H1 (cell line): ENCODE data around the gene KCNMA1. TPM values are rescaled to one million over a fixed set of nuclear protein-coding genes. Genes with fewer than 3 reads are reported as not detected.

Experiments used
- CTCF ChIA-PET: fragments of 300-600 bp; sonication (Branson Sonifier 250); formaldehyde crosslinking; loops from one replicate; lab custom pipeline; 2021; ENCODE audit not compliant: partially characterized antibody; lab: Charles Lee
- POLR2A ChIA-PET: fragments of 300-600 bp; sonication (Branson Sonifier 250); formaldehyde crosslinking; loops from one replicate; lab custom pipeline; 2021; ENCODE audit warnings: inconsistent platforms; ENCODE audit not compliant: partially characterized antibody; lab: Charles Lee
- DNase-seq, 2 experiments: peaks; one replicate each; pipeline versions ENCODE4 v3.0.0 to v3.0.0-alpha.2; 2010 to 2022; ENCODE audit warnings: low spot score in 2 of 2, low read depth in 1 of 2, mixed read lengths in 1 of 2
- FAIRE-seq: peaks from 2 replicates; lab custom pipeline; 2011; peaks lifted over from hg19 to GRCh38; lab: Jason Lieb, UNC
- H2AFZ ChIP-seq: 2 replicates; pipeline ENCODE4 v1.8.1; 2012; ENCODE audit warnings: low read length, inconsistent platforms
- H2AK5ac ChIP-seq: 2 replicates; pipeline ENCODE4 v1.6.1; 2013; ENCODE audit warnings: low read depth, low read length
- H2BK120ac ChIP-seq: replicated peaks from 2 replicates; pipeline ENCODE3; 2013; ENCODE audit warnings: low read depth, low read length, inconsistent platforms
- H2BK12ac ChIP-seq: 2 replicates; pipeline ENCODE4 v1.6.1; 2013; ENCODE audit warnings: low read depth, low read length
- H2BK15ac ChIP-seq: 2 replicates; pipeline ENCODE4 v1.6.1; 2013; ENCODE audit warnings: low read length
- H2BK20ac ChIP-seq: 2 replicates; pipeline ENCODE4 v1.6.1; 2013; ENCODE audit warnings: low read length
- H2BK5ac ChIP-seq: 2 replicates; pipeline ENCODE4 v1.6.1; 2013; ENCODE audit warnings: low read depth, low read length
- H3K14ac ChIP-seq: 2 replicates; pipeline ENCODE4 v1.6.1; 2013; ENCODE audit warnings: inconsistent platforms; ENCODE audit not compliant: insufficient read length
- H3K18ac ChIP-seq: 2 replicates; pipeline ENCODE4 v1.6.1; 2013; ENCODE audit warnings: low read length; ENCODE audit errors: extremely low read depth
- H3K23ac ChIP-seq: 2 replicates; pipeline ENCODE4 v1.6.1; 2013; ENCODE audit warnings: inconsistent platforms; ENCODE audit not compliant: insufficient read length
- H3K23me2 ChIP-seq: 2 replicates; pipeline ENCODE4 v1.6.1; 2013; ENCODE audit warnings: low read depth, low read length
- H3K27ac ChIP-seq: 2 replicates; pipeline ENCODE4 v1.6.1; 2011; ENCODE audit warnings: low read depth, low read length, inconsistent platforms
- H3K27me3 ChIP-seq, 4 experiments: replicated peaks in 1 of 4; 1 replicate in 1 of 4; 2 replicates in 3 of 4; pipeline versions ENCODE4 v1.6.1 to v1.8.1; 2011 to 2013; ENCODE audit warnings: low read length in 3 of 4, mild to moderate bottlenecking in 3 of 4, inconsistent platforms in 2 of 4, mixed read lengths in 2 of 4, moderate library complexity in 1 of 4; ENCODE audit not compliant: control insufficient read depth in 3 of 4, insufficient read depth in 3 of 4; ENCODE audit errors: extremely low read depth in 1 of 4
- H3K36me3 ChIP-seq, 4 experiments: 2 replicates each; pipeline versions ENCODE4 v1.6.1 to v1.8.1; 2011 to 2013; ENCODE audit warnings: mild to moderate bottlenecking in 4 of 4, low read length in 3 of 4, moderate library complexity in 2 of 4, control low read depth in 1 of 4, inconsistent platforms in 1 of 4; ENCODE audit not compliant: insufficient read depth in 4 of 4, control insufficient read depth in 2 of 4
- H3K4ac ChIP-seq: replicated peaks from 2 replicates; pipeline ENCODE3; 2013; ENCODE audit warnings: low read length, low read depth, mixed read lengths, inconsistent platforms; ENCODE audit not compliant: insufficient read length
- H3K4me1 ChIP-seq, 4 experiments: replicated peaks in 1 of 4; 1 replicate in 1 of 4; 2 replicates in 3 of 4; pipeline versions ENCODE4 v1.6.1 to v1.8.1; 2011 to 2013; ENCODE audit warnings: low read length in 3 of 4, inconsistent platforms in 2 of 4, mixed read lengths in 1 of 4; ENCODE audit not compliant: insufficient read depth in 4 of 4, control insufficient read depth in 3 of 4
- H3K4me2 ChIP-seq, 2 experiments: 2 replicates each; pipeline versions ENCODE4 v1.6.1 to v1.8.1; 2011 to 2013; ENCODE audit warnings: low read depth in 2 of 2, low read length in 2 of 2, control low read depth in 1 of 2, inconsistent platforms in 1 of 2, mild to moderate bottlenecking in 1 of 2; ENCODE audit not compliant: insufficient read depth in 1 of 2
- H3K4me3 ChIP-seq, 4 experiments: fragments of 200-600, 300-600 bp in 1 of 4; sonication (generic), shearing (Covaris generic), sonication (Bioruptor Twin) in 1 of 4; 2 replicates each; pipeline versions ENCODE4 v1.5.1 to v1.8.1; 2011 to 2016; ENCODE audit warnings: low read length in 4 of 4, low read depth in 3 of 4, control low read depth in 2 of 4, inconsistent platforms in 2 of 4, mild to moderate bottlenecking in 2 of 4, mixed read lengths in 1 of 4, moderate library complexity in 1 of 4; ENCODE audit not compliant: insufficient read depth in 2 of 4; ENCODE audit errors: extremely low read depth in 1 of 4
- H3K56ac ChIP-seq: replicated peaks from 2 replicates; pipeline ENCODE3; 2013; ENCODE audit warnings: low read depth, mild to moderate bottlenecking, mixed read lengths, low read length, inconsistent platforms; ENCODE audit not compliant: insufficient read length
- H3K79me1 ChIP-seq: 2 replicates; pipeline ENCODE4 v1.6.1; 2013; ENCODE audit warnings: low read depth, low read length, control low read depth
- H3K79me2 ChIP-seq, 2 experiments: 2 replicates each; pipeline versions ENCODE4 v1.6.1 to v1.8.1; 2012 to 2013; ENCODE audit warnings: low read length in 2 of 2, mild to moderate bottlenecking in 2 of 2, inconsistent platforms in 1 of 2; ENCODE audit not compliant: insufficient read depth in 2 of 2, control insufficient read depth in 1 of 2
- H3K9ac ChIP-seq, 4 experiments: replicated peaks in 1 of 4; 1 replicate in 1 of 4; 2 replicates in 3 of 4; pipeline versions ENCODE4 v1.6.1 to v1.8.1; 2011 to 2013; ENCODE audit warnings: low read depth in 3 of 4, low read length in 3 of 4, control low read depth in 2 of 4, mild to moderate bottlenecking in 2 of 4, moderate library complexity in 2 of 4, inconsistent platforms in 1 of 4; ENCODE audit errors: extremely low read depth in 1 of 4
- H3K9me3 ChIP-seq, 2 experiments: 2 replicates each; pipeline versions ENCODE4 v1.6.1 to v1.8.1; 2012 to 2013; ENCODE audit warnings: mild to moderate bottlenecking in 2 of 2, moderate library complexity in 2 of 2, control low read depth in 1 of 2, inconsistent platforms in 1 of 2, low read depth in 1 of 2, low read length in 1 of 2, mixed read lengths in 1 of 2; ENCODE audit not compliant: insufficient read depth in 2 of 2
- H4K20me1 ChIP-seq, 2 experiments: replicated peaks in 1 of 2; 2 replicates each; pipeline versions ENCODE3 to v1.8.1; 2011 to 2013; ENCODE audit warnings: inconsistent platforms in 2 of 2, low read length in 2 of 2, mild to moderate bottlenecking in 1 of 2; ENCODE audit not compliant: insufficient read depth in 2 of 2, control insufficient read depth in 1 of 2
- H4K5ac ChIP-seq: 2 replicates; pipeline ENCODE4 v1.6.1; 2013; ENCODE audit warnings: low read length, low read depth, mixed read lengths, inconsistent platforms; ENCODE audit not compliant: insufficient read length
- H4K8ac ChIP-seq: 2 replicates; pipeline ENCODE4 v1.8.0; 2013; ENCODE audit warnings: mild to moderate bottlenecking, moderate library complexity, low read length, inconsistent platforms; ENCODE audit not compliant: insufficient read depth; ENCODE audit errors: extremely low read depth
- H4K91ac ChIP-seq: replicated peaks from 2 replicates; pipeline ENCODE3; 2013; ENCODE audit warnings: low read length, mixed read lengths, inconsistent platforms; ENCODE audit not compliant: insufficient read length
- BCL11A ChIP-seq, 2 experiments: IDR thresholded peaks; one replicate each; pipeline ENCODE4 v1.6.1; 2011; ENCODE audit warnings: low read depth in 2 of 2, low read length in 2 of 2, mild to moderate bottlenecking in 2 of 2
- SP4 ChIP-seq: IDR thresholded peaks from 2 replicates; pipeline ENCODE4 v1.6.1; 2012; ENCODE audit warnings: low read length, inconsistent platforms
- TBP ChIP-seq: IDR thresholded peaks from 2 replicates; pipeline ENCODE4 v1.6.1; 2011; ENCODE audit warnings: low read depth, low read length, improper control_type of control experiment
- WGBS, 2 experiments: shearing (Covaris generic) in 1 of 2; methylation state at CpG; one replicate each; pipeline versions ENCODE4 v1.1.6 to v1.1.7; 2013 to 2015; ENCODE audit warnings: low lambda C conversion rate in 2 of 2, mixed read lengths in 2 of 2, inconsistent platforms in 1 of 2, low coverage in 1 of 2, missing lambda C conversion rate in 1 of 2; ENCODE audit not compliant: insufficient replicate concordance in 2 of 2, insufficient coverage in 1 of 2, insufficient read length in 1 of 2; ENCODE audit errors: extremely low coverage in 1 of 2, missing lambda C conversion rate in 1 of 2; 5-methylcytosine and 5-hydroxymethylcytosine counted together
- polyA plus RNA-seq, 7 experiments: library from polyadenylated mRNA; depleted of rRNA in 3 of 7; stranded (reverse) in 5 of 7; unstranded in 2 of 7; fragments of >200 nt in 5 of 7; fragments of 200-250 nt in 2 of 7; gene quantifications; 1 replicate in 5 of 7; 2 replicates in 1 of 7; 4 replicates in 1 of 7; pipeline versions ENCODE4 v1.2.1 to v1.2.3, GENCODE V29; 2011 to 2013; ENCODE audit warnings: missing spikeins in 2 of 7, mixed read lengths in 2 of 7
- total RNA-seq: library from RNA; stranded (reverse); fragmentation: NEBNext Ultra II Directional; extraction: Animal tissue kit (Norgen Biotek cat#: 25700); gene quantifications from 2 replicates; pipeline ENCODE4 v1.2.1, GENCODE V29; 2021

The KCNMA1 gene
- total and polyA plus RNA-seq, 2 of the 8 experiments (the other 6 are each of a cell fraction or from before 2014, with no cell fraction given), result 10.2 to 11.1 TPM

- DNase-seq (no peak), FAIRE-seq (no peak)
- Histone ChIP-seq H3K4me1 (peaks cover 0 to 1% (median under 1%) of the 10 kb centered on the region in 4 experiments; a peak in 2 of 7 replicates), H4K91ac (no peak overlapping the region), H4K20me1 (no peaks in the 10 kb centered on the region), H3K4me3 (no peak overlapping the region), H2AFZ (no peak overlapping the region), H4K8ac (no peak overlapping the region), H2BK15ac (no peak overlapping the region), H3K18ac (no peak overlapping the region), H3K9me3 (no peaks in the 10 kb centered on the region), H3K4ac (no peak overlapping the region), H3K23me2 (no peaks in the 10 kb centered on the region), H3K79me1 (no peaks in the 10 kb centered on the region), H3K14ac (no peak overlapping the region), H3K56ac (no peak overlapping the region), H2BK20ac (no peak overlapping the region), H3K36me3 (no peaks in the 10 kb centered on the region), H2BK120ac (no peak overlapping the region), H3K4me2 (no peak overlapping the region), H2AK5ac (no peak overlapping the region), H3K23ac (no peak overlapping the region), H3K27ac (no peak overlapping the region), H3K79me2 (no peaks in the 10 kb centered on the region), H4K5ac (no peak overlapping the region), H2BK5ac (no peak overlapping the region), H2BK12ac (no peak overlapping the region), H3K27me3 (no peaks in the 10 kb centered on the region), H3K9ac (no peak overlapping the region)
- ChIA-PET CTCF (no interaction called here), POLR2A (no interaction called here)
- TF ChIP-seq TBP (no peak), SP4 (no peak), BCL11A (IDR thresholded peaks at IDR 0.05; ENCODE audit: low read depth in 2 of 2, low read length in 2 of 2) (no peak)
- 86% methylated on average over 2 of the region's 2 CpGs; no CpG with 5 or more reads in 1 of the 2 experiments for WGBS, 2 experiments
These were observed 581.0 kb downstream of the KCNMA1 start for GRCh38 chr10:77056650-77057049.
